ENCODE data around the gene PLPPR1. TPM values are rescaled to one million over a fixed set of nuclear protein-coding genes. Genes with fewer than 3 reads are reported as not detected.

PLPPR1 gene
- total RNA-seq, 2 donors from 2014 or later = not detected

- H3K4me1 Mint-ChIP-seq = no peaks in the 10 kb centered on the region
- H3K9me3 Mint-ChIP-seq = no peaks in the 10 kb centered on the region
- no peak for ATAC-seq (replicated peaks)
- H3K36me3 Mint-ChIP-seq (ENCODE audit: low read depth) = no peaks in the 10 kb centered on the region
- H3K27ac Mint-ChIP-seq = no peak overlapping the region
- no peaks in the 10 kb centered on the region for H3K27me3 Mint-ChIP-seq
- H3K4me3 Mint-ChIP-seq = no peak overlapping the region
Measured at GRCh38 chr9:101165131-101165530, 136.6 kb downstream of the PLPPR1 start.

DNA sequence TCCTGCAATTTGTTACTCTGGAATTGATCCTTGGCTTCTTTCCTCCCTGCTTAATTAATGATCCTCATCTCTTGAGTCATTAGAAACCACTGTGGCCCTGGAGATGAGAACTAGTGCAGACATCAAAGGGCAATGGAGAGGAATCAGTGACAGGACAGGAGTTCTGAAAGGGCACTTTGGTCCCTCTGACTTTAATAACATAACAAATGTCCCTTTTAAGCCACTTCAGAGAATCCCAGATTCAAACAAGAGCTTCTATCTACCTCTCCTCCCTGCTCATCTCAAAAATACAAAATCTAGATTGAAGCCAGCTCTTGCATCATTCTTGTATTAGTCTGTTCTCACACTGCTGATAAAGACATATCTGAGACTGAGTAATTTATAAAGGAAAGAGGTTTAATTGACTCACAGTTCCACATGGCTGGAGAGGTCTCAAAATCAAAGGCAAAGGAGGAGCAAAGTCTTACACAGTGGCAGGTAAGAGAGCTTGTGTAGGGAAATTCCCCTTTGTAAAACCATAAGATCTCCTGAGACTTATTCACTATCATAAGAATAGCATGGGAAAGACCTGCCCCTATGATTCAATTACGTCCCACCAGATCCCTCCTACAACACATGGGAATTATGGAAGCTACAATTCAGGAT is 139.1 kb downstream of the PLPPR1 start:
- H3K27me3 Mint-ChIP-seq = no peaks in the 10 kb centered on the region
- H3K27ac Mint-ChIP-seq = no peak overlapping the region
- ATAC-seq (replicated peaks) = no peak
- H3K4me1 Mint-ChIP-seq = no peaks in the 10 kb centered on the region
- H3K4me3 Mint-ChIP-seq = no peak overlapping the region
- no peaks in the 10 kb centered on the region for H3K9me3 Mint-ChIP-seq
- no peaks in the 10 kb centered on the region for H3K36me3 Mint-ChIP-seq (ENCODE audit: low read depth)

DNA sequence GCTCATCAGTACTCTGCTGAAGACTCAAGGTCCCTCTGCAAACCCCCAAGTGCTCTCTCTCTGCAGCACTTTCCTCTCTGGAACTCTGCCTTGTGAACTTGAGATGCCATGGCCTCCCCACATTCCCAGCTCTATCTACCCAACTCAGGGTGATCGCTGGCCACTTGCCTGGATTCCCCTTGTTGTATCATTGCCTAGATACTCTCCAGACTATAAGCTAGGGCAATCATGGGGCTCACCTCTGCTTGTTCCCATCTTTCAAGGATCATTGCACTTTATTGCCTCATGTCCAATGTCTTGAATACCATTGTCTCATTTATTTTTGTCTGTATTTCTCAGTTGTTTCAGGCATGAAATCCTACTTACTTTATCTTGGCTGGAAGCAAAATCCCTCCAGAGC is 144.1 kb downstream of the PLPPR1 start:
- no peak overlapping the region for H3K27ac Mint-ChIP-seq
- no peaks in the 10 kb centered on the region for H3K9me3 Mint-ChIP-seq
- H3K27me3 Mint-ChIP-seq = no peaks in the 10 kb centered on the region
- no peaks in the 10 kb centered on the region for H3K4me1 Mint-ChIP-seq
- no peaks in the 10 kb centered on the region for H3K36me3 Mint-ChIP-seq (ENCODE audit: low read depth)
- H3K4me3 Mint-ChIP-seq = no peak overlapping the region
- no peak for ATAC-seq (replicated peaks)

- H3K36me3 Mint-ChIP-seq (ENCODE audit: low read depth) = no peaks in the 10 kb centered on the region
- H3K4me1 Mint-ChIP-seq = no peaks in the 10 kb centered on the region
- no peak overlapping the region for H3K4me3 Mint-ChIP-seq
- H3K27me3 Mint-ChIP-seq = no peaks in the 10 kb centered on the region
- no peaks in the 10 kb centered on the region for H3K9me3 Mint-ChIP-seq
- no peak overlapping the region for H3K27ac Mint-ChIP-seq
- ATAC-seq (replicated peaks) = no peak
Measured at GRCh38 chr9:101173907-101174306, 145.4 kb downstream of the PLPPR1 start.

- Mint-ChIP-seq H3K27ac (no peak overlapping the region), H3K36me3 (ENCODE audit: low read depth) (no peaks in the 10 kb centered on the region), H3K27me3 (no peaks in the 10 kb centered on the region), H3K9me3 (peaks cover 4% of the 10 kb centered on the region), H3K4me1 (no peaks in the 10 kb centered on the region), H3K4me3 (no peak overlapping the region)
- no peak for ATAC-seq (replicated peaks)
Measured at GRCh38 chr9:101176384-101176783, 147.9 kb downstream of the PLPPR1 start.

- Mint-ChIP-seq H3K4me1 (no peaks in the 10 kb centered on the region), H3K27me3 (no peaks in the 10 kb centered on the region)
- no peak for ATAC-seq (replicated peaks)
Measured at GRCh38 chr9:101184813-101185278, 156.3 kb downstream of the PLPPR1 start.

DNA sequence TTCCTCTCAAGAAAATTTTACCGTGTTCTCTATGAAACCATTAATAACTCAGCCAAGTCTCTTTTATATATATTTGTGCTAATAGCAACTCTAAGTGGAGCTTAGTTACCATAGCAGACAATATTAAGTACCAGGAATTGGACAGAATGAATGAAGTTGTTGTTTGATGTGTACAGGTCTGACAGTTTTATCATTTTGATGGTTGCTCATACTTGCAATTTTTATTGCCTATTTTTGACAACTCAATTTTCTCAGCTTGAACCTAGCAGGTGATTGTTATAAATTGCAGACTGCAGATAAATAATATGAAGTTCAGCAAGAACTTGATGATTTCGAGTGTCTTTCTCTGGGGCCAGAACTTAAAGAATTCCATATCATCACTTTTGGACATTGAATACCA is 163.2 kb downstream of the PLPPR1 start:
- no peak for ATAC-seq (replicated peaks)
- Mint-ChIP-seq H3K9me3 (no peaks in the 10 kb centered on the region), H3K27ac (no peak overlapping the region), H3K27me3 (no peaks in the 10 kb centered on the region), H3K4me1 (no peaks in the 10 kb centered on the region), H3K36me3 (ENCODE audit: low read depth) (no peaks in the 10 kb centered on the region), H3K4me3 (no peak overlapping the region)

More at GRCh38 chr9:101184813-101185278, 156.3 kb downstream of the PLPPR1 start:
- Mint-ChIP-seq H3K36me3 (ENCODE audit: low read depth) (no peaks in the 10 kb centered on the region), H3K27ac (no peak overlapping the region), H3K4me3 (no peak overlapping the region), H3K9me3 (peaks cover 8% of the 10 kb centered on the region)

- H3K36me3 Mint-ChIP-seq (ENCODE audit: low read depth) = no peaks in the 10 kb centered on the region
- H3K27ac Mint-ChIP-seq = no peak overlapping the region
- no peaks in the 10 kb centered on the region for H3K4me1 Mint-ChIP-seq
- no peak for ATAC-seq (replicated peaks)
- no peak overlapping the region for H3K4me3 Mint-ChIP-seq
- H3K27me3 Mint-ChIP-seq = no peaks in the 10 kb centered on the region
- H3K9me3 Mint-ChIP-seq = no peaks in the 10 kb centered on the region
Measured at GRCh38 chr9:101197026-101197425, 168.5 kb downstream of the PLPPR1 start.

- H3K4me3 Mint-ChIP-seq = no peak overlapping the region
Measured at GRCh38 chr9:101200852-101201251, 172.3 kb downstream of the PLPPR1 start.

DNA sequence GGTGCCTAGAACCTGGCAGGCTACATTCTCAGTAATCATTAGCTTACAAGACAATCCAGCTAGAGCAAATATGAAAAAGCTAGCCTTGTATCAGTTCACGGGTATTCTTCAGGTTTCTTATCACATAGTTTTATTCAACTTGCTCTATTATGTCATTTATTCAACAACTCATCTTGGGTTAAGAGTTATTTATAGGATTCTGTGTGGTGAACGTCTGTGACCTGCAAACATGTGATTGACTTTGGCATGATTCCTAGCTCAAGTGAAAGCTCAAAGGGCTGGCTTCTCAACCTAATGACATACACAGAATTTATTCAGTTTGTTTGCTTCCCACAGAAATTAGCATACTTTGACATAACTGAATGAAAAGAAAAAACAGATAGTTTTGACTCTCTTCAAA is 173.1 kb downstream of the PLPPR1 start:
- H3K4me3 Mint-ChIP-seq = no peak overlapping the region
- ATAC-seq (replicated peaks) = no peak
- no peak overlapping the region for H3K27ac Mint-ChIP-seq
- no peaks in the 10 kb centered on the region for H3K36me3 Mint-ChIP-seq (ENCODE audit: low read depth)
- peaks cover 3% of the 10 kb centered on the region for H3K27me3 Mint-ChIP-seq
- no peaks in the 10 kb centered on the region for H3K9me3 Mint-ChIP-seq
- no peaks in the 10 kb centered on the region for H3K4me1 Mint-ChIP-seq

More at GRCh38 chr9:101200852-101201251, 172.3 kb downstream of the PLPPR1 start:
- ATAC-seq (replicated peaks) = no peak
- Mint-ChIP-seq H3K27me3 (peaks cover 3% of the 10 kb centered on the region), H3K4me1 (no peaks in the 10 kb centered on the region), H3K27ac (no peak overlapping the region), H3K9me3 (no peaks in the 10 kb centered on the region), H3K36me3 (ENCODE audit: low read depth) (no peaks in the 10 kb centered on the region)

- Mint-ChIP-seq H3K36me3 (ENCODE audit: low read depth) (no peaks in the 10 kb centered on the region), H3K4me3 (no peak overlapping the region), H3K9me3 (no peaks in the 10 kb centered on the region), H3K27ac (no peak overlapping the region), H3K4me1 (no peaks in the 10 kb centered on the region), H3K27me3 (peaks cover 4% of the 10 kb centered on the region)
- ATAC-seq (replicated peaks) = no peak
Measured at GRCh38 chr9:101209670-101210069, 181.1 kb downstream of the PLPPR1 start.

- H3K36me3 Mint-ChIP-seq (ENCODE audit: low read depth) = no peaks in the 10 kb centered on the region
- H3K27me3 Mint-ChIP-seq = peaks cover 8% of the 10 kb centered on the region
- no peak overlapping the region for H3K4me3 Mint-ChIP-seq
- no peak for ATAC-seq (replicated peaks)
- no peaks in the 10 kb centered on the region for H3K9me3 Mint-ChIP-seq
- no peak overlapping the region for H3K27ac Mint-ChIP-seq
- H3K4me1 Mint-ChIP-seq = no peaks in the 10 kb centered on the region
Measured at GRCh38 chr9:101212661-101213060, 184.1 kb downstream of the PLPPR1 start.

GRCh38 chr9:101219030-101219429 is 190.5 kb downstream of the PLPPR1 start:
- Mint-ChIP-seq H3K27me3 (peaks cover 4% of the 10 kb centered on the region), H3K27ac (no peak overlapping the region), H3K36me3 (ENCODE audit: low read depth) (no peaks in the 10 kb centered on the region), H3K4me1 (no peaks in the 10 kb centered on the region), H3K9me3 (no peaks in the 10 kb centered on the region), H3K4me3 (no peak overlapping the region)
- no peak for ATAC-seq (replicated peaks)

DNA sequence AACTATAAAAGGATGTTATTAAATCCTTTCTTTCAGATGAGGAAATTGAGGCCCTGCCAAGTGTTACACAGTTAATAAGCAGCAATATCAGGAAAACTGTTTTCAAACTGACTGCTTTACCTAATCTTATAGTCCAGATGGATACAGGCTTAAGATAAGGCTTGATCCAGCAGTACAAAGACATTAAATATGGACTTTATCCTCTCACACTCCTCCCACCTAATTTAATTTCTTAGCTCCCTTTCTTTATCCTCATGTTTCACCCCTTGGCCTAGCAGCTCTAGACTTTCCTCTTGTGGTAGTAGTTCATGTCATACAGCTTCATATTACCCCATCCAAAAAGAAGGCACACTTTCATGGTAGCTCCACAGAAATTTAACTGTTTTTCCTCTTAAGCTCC is 191.8 kb downstream of the PLPPR1 start:
- Mint-ChIP-seq H3K4me1 (no peaks in the 10 kb centered on the region), H3K9me3 (no peaks in the 10 kb centered on the region), H3K36me3 (ENCODE audit: low read depth) (no peaks in the 10 kb centered on the region), H3K27ac (no peak overlapping the region), H3K4me3 (no peak overlapping the region), H3K27me3 (peaks cover 4% of the 10 kb centered on the region)
- ATAC-seq (replicated peaks) = no peak

DNA sequence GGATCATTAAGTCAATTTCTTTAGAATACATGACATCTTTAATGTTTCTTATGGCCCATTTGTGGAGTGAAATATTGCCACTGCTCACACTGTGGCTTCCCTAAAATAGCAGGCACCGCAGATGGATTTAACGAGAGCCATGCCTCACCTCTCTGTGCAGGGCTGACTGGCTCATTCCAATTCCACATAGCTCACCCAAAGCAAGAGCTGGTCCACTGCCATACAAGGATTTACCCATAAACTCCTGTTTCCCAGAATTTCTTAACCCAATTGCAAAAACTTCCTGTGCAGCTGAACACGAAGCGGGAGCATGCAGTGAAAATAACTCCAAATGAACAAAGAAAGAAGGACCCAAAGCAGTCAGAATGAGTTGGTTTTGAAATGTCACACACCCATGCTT is 196.7 kb downstream of the PLPPR1 start:
- Mint-ChIP-seq H3K36me3 (ENCODE audit: low read depth) (no peaks in the 10 kb centered on the region), H3K4me1 (no peaks in the 10 kb centered on the region), H3K4me3 (no peak overlapping the region), H3K27ac (no peak overlapping the region), H3K27me3 (no peaks in the 10 kb centered on the region), H3K9me3 (no peaks in the 10 kb centered on the region)
- ATAC-seq (replicated peaks) = no peak

DNA sequence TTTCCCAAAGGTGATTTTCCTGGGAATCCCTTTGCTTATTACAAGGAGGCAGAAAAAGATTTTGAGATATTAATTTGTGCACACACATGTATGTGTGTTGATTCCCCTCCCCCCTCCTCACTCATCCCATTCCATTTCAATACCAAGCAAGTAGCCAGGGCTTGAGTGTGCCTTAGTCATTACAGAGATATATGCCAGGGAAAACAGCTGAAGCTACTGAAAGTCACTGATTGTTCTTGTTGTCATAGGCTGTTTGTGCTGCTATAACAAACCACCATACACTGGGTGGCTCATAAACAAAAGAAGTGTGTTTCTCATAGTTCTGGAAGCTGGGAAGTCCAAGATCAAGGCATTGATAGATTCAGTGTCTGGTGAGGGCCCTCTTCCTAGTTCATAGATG is 197.6 kb downstream of the PLPPR1 start:
- H3K27ac Mint-ChIP-seq = no peak overlapping the region
- no peak for ATAC-seq (replicated peaks)
- H3K9me3 Mint-ChIP-seq = no peaks in the 10 kb centered on the region
- no peak overlapping the region for H3K4me3 Mint-ChIP-seq
- H3K36me3 Mint-ChIP-seq (ENCODE audit: low read depth) = no peaks in the 10 kb centered on the region
- H3K27me3 Mint-ChIP-seq = no peaks in the 10 kb centered on the region
- H3K4me1 Mint-ChIP-seq = no peaks in the 10 kb centered on the region
